Ishikawa (cell line): ENCODE data around the gene GSTT2.

Experiments used
- FOXM1 ChIP-seq: IDR thresholded peaks from 2 replicates; pipeline ENCODE4 v1.6.1; 2012; ENCODE audit warnings: low read depth, borderline replicate concordance
- NFIC ChIP-seq: IDR thresholded peaks from 2 replicates; pipeline ENCODE4 v1.6.1; 2012
- RAD21 ChIP-seq: IDR thresholded peaks from 2 replicates; pipeline ENCODE4 v1.6.1; 2012; ENCODE audit warnings: low read depth
- REST ChIP-seq: IDR thresholded peaks from 2 replicates; pipeline ENCODE4 v1.6.1; 2012; ENCODE audit warnings: low read depth, mild to moderate bottlenecking

GRCh38 chr22:23984430-23984829, 4.5 kb downstream of the GSTT2 start:
- TF ChIP-seq FOXM1 (no peak), REST (no peak), NFIC (no peak), RAD21 (peak; percentile 83)
